Stimulated activated memory B cell treated with anti-CD40 and anti-IgM and Interleukin-4, amounts not matched to agents 10 μg/mL and 1 μg/mL and 100 μg/mL, for 72 hours (primary cell): ENCODE data around the gene FAM186B.

Experiments
- ATAC-seq: fragments of 150-1000 bp; cut with Tn5 transposase; 2 replicates; pipeline ENCODE4 v1.10.0; 2021
- H3K27ac Mint-ChIP-seq: one replicate; pipeline ENCODE4 v1.8.0; 2022; ENCODE audit warnings: mild to moderate bottlenecking, mixed read lengths
- H3K27me3 Mint-ChIP-seq: one replicate; pipeline ENCODE4 v1.8.0; 2022; ENCODE audit warnings: mixed read lengths
- H3K36me3 Mint-ChIP-seq: one replicate; pipeline ENCODE4 v1.8.0; 2022; ENCODE audit warnings: mixed read lengths
- H3K4me1 Mint-ChIP-seq: one replicate; pipeline ENCODE4 v1.8.0; 2022; ENCODE audit warnings: mixed read lengths
- H3K4me3 Mint-ChIP-seq: one replicate; pipeline ENCODE4 v1.8.0; 2022; ENCODE audit warnings: mild to moderate bottlenecking, moderate library complexity, mixed read lengths
- H3K9me3 Mint-ChIP-seq: one replicate; pipeline ENCODE4 v1.8.0; 2022; ENCODE audit warnings: mixed read lengths

Gene FAM186B

GRCh38 chr12:49642370-49642802 is 36.9 kb upstream of the FAM186B start:
- H3K27me3 Mint-ChIP-seq = no peaks in the 10 kb centered on the region
- H3K27ac Mint-ChIP-seq = no peak overlapping the region
- ATAC-seq = no peak
- peaks cover 40% of the 10 kb centered on the region for H3K4me1 Mint-ChIP-seq
- peaks cover 46% of the 10 kb centered on the region for H3K36me3 Mint-ChIP-seq
- no peak overlapping the region for H3K4me3 Mint-ChIP-seq
- H3K9me3 Mint-ChIP-seq = no peaks in the 10 kb centered on the region

DNA sequence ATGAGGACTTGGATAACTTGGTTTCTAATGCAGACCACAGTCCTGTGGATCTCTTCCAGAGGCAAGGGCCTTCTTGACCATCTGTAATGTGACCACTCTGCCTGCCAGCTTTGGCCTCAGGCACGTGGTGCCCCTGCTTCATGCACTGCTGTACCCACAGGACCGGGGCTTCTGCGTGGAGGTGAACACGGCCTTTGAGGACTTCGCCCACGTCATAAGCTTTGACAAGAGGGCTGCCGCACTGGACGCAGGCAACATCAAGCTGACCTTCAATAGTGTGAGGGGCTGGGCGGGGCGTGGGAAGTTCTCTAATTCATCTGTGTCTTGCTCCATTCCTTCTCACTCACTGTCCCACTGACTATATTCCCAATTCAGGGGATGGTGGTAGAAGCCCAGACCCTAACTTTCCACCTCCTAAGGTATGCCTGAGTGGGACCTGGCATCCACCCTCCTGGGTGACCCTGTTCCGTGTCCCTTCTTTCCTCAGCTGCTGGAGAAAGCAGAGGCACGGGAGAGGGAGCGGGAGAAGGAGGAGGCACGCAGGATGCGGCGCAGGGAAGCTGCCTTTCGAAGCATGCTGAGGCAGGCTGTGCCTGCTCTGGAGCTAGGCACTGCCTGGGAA is 36.4 kb upstream of the FAM186B start:
- Mint-ChIP-seq H3K27ac (no peak overlapping the region), H3K4me1 (peaks cover 42% of the 10 kb centered on the region), H3K4me3 (no peak overlapping the region), H3K36me3 (peaks cover 40% of the 10 kb centered on the region), H3K9me3 (no peaks in the 10 kb centered on the region), H3K27me3 (no peaks in the 10 kb centered on the region)
- no peak for ATAC-seq

GRCh38 chr12:49636979-49637755 is 31.7 kb upstream of the FAM186B start:
- Mint-ChIP-seq H3K27me3 (no peaks in the 10 kb centered on the region), H3K4me1 (peaks cover 27% of the 10 kb centered on the region), H3K36me3 (peaks cover 24% of the 10 kb centered on the region), H3K4me3 (no peak overlapping the region), H3K27ac (peak overlapping the region; percentile 26), H3K9me3 (no peaks in the 10 kb centered on the region)
- peak; percentile 77 for ATAC-seq

DNA sequence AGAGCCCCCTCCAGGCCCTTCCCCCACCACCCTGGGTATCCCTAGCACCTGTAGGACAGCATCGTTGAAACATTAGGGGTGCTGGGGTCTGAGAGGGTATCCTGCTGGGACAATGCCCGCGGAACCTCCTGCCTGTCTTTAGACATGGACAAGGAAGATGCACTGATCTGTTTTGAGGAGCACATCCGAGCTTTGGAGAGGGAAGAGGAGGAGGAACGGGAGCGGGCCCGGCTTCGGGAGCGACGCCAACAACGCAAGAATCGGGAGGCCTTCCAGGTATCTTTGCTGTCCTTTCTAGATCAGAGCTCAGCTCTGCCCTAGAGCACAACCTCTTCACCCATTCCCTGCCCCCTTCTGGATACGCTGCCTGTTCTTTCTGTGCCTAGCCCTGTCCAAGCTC is 31.1 kb upstream of the FAM186B start:
- Mint-ChIP-seq H3K36me3 (peaks cover 30% of the 10 kb centered on the region), H3K27ac (peak overlapping the region; percentile 26), H3K9me3 (no peaks in the 10 kb centered on the region), H3K27me3 (no peaks in the 10 kb centered on the region), H3K4me3 (no peak overlapping the region), H3K4me1 (peaks cover 27% of the 10 kb centered on the region)
- ATAC-seq = no peak

DNA sequence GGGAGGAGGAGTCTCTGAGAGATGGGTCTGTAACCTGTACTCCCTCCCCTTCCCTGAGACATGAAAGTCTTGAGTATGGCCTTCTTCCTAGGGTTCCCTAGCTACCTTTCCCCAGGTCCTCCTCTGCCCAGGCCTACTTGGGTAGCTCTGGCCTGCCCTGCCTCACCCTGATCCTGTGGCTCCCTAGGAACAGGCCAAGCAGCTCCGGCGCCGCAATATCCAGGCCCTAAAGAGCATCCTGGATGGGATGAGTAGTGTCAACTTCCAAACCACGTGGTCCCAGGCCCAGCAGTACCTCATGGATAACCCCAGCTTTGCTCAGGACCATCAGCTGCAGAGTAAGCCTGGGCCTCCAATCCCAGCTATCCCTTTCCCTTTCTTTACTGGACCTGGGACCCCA is 30.2 kb upstream of the FAM186B start:
- no peak overlapping the region for H3K27ac Mint-ChIP-seq
- no peaks in the 10 kb centered on the region for H3K27me3 Mint-ChIP-seq
- no peaks in the 10 kb centered on the region for H3K9me3 Mint-ChIP-seq
- H3K36me3 Mint-ChIP-seq = peaks cover 28% of the 10 kb centered on the region
- no peak for ATAC-seq
- H3K4me1 Mint-ChIP-seq = peaks cover 26% of the 10 kb centered on the region
- H3K4me3 Mint-ChIP-seq = no peak overlapping the region

GRCh38 chr12:49635036-49635435 is 29.6 kb upstream of the FAM186B start:
- H3K4me1 Mint-ChIP-seq = peaks cover 19% of the 10 kb centered on the region
- H3K36me3 Mint-ChIP-seq = peaks cover 22% of the 10 kb centered on the region
- H3K9me3 Mint-ChIP-seq = no peaks in the 10 kb centered on the region
- ATAC-seq = no peak
- no peaks in the 10 kb centered on the region for H3K27me3 Mint-ChIP-seq
- H3K4me3 Mint-ChIP-seq = no peak overlapping the region
- H3K27ac Mint-ChIP-seq = no peak overlapping the region

- H3K27ac Mint-ChIP-seq = peak overlapping the region; percentile 31
- H3K27me3 Mint-ChIP-seq = no peaks in the 10 kb centered on the region
- H3K9me3 Mint-ChIP-seq = no peaks in the 10 kb centered on the region
- no peak overlapping the region for H3K4me3 Mint-ChIP-seq
- no peak for ATAC-seq
- peaks cover 11% of the 10 kb centered on the region for H3K4me1 Mint-ChIP-seq
- peaks cover 20% of the 10 kb centered on the region for H3K36me3 Mint-ChIP-seq
Observed at GRCh38 chr12:49633703-49634345, 28.4 kb upstream of the FAM186B start.

DNA sequence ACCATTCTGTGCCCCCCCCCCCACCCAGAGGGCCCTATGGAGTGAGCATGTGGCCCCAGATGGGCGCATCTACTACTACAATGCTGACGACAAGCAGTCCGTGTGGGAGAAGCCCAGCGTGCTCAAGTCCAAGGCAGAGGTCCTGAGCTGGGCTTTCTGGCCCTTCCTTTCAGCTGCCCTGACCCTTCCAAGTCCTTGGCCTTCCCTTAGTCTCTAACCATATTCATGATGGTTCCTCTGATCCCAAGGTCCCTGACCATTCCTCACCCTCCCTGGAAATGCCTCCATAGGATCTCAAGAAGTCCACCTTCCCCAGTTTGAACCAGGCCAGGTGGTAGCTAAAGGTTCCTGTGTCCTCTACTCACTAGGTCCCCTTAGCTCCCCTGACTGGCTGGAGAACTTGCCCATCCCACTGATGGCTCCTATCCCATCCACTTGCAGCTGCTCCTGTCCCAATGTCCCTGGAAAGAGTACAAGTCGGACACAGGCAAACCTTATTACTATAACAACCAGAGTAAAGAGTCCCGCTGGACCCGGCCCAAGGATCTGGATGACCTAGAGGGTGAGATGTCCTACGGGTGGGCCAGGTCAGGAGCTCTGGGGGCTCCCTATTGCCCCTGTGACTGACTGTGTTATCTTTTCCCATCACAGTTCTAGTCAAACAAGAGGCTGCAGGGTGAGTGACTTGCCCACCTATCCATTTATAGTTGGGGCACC is 27.7 kb upstream of the FAM186B start:
- Mint-ChIP-seq H3K4me1 (peaks cover 11% of the 10 kb centered on the region), H3K9me3 (no peaks in the 10 kb centered on the region), H3K36me3 (peaks cover 20% of the 10 kb centered on the region), H3K27ac (no peak overlapping the region), H3K27me3 (no peaks in the 10 kb centered on the region), H3K4me3 (no peak overlapping the region)
- ATAC-seq = no peak

DNA sequence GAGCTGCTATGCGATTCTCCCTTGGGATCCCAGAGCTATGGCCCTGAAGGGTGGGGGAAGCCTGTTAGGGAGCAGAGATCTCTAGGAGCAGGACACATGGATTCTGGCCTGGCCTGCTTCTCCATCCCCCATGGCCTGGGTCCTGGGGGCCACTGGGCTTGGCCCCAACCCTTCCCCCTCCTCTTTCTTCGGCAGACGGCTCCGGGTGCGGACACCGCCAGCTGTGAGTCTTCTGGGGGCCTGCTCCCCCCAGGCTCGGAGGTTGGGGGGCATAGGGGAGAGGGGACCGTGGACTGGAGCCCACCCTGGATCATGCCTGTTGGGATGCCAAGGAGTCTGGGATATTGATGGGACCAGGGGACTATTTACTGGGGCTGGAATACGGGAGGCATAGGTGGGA is 27.0 kb upstream of the FAM186B start:
- Mint-ChIP-seq H3K27me3 (no peaks in the 10 kb centered on the region), H3K9me3 (no peaks in the 10 kb centered on the region), H3K4me1 (peaks cover 9% of the 10 kb centered on the region), H3K36me3 (peaks cover 14% of the 10 kb centered on the region), H3K27ac (no peak overlapping the region), H3K4me3 (no peak overlapping the region)
- no peak for ATAC-seq

GRCh38 chr12:49631336-49631907 is 26.0 kb upstream of the FAM186B start:
- Mint-ChIP-seq H3K9me3 (no peaks in the 10 kb centered on the region), H3K27me3 (no peaks in the 10 kb centered on the region), H3K36me3 (peaks cover 14% of the 10 kb centered on the region), H3K27ac (no peak overlapping the region), H3K4me1 (no peaks in the 10 kb centered on the region), H3K4me3 (no peak overlapping the region)
- ATAC-seq = no peak

- peaks cover 6% of the 10 kb centered on the region for H3K36me3 Mint-ChIP-seq
- no peak overlapping the region for H3K4me3 Mint-ChIP-seq
- H3K27ac Mint-ChIP-seq = no peak overlapping the region
- no peaks in the 10 kb centered on the region for H3K4me1 Mint-ChIP-seq
- no peak for ATAC-seq
- H3K27me3 Mint-ChIP-seq = no peaks in the 10 kb centered on the region
- H3K9me3 Mint-ChIP-seq = no peaks in the 10 kb centered on the region
Observed at GRCh38 chr12:49627752-49628360, 22.4 kb upstream of the FAM186B start.

- H3K27me3 Mint-ChIP-seq = no peaks in the 10 kb centered on the region
- no peak overlapping the region for H3K4me3 Mint-ChIP-seq
- H3K9me3 Mint-ChIP-seq = no peaks in the 10 kb centered on the region
- H3K4me1 Mint-ChIP-seq = peaks cover 8% of the 10 kb centered on the region
- ATAC-seq = no peak
- peaks cover 3% of the 10 kb centered on the region for H3K36me3 Mint-ChIP-seq
- H3K27ac Mint-ChIP-seq = no peak overlapping the region
Observed at GRCh38 chr12:49626836-49627235, 21.4 kb upstream of the FAM186B start.

DNA sequence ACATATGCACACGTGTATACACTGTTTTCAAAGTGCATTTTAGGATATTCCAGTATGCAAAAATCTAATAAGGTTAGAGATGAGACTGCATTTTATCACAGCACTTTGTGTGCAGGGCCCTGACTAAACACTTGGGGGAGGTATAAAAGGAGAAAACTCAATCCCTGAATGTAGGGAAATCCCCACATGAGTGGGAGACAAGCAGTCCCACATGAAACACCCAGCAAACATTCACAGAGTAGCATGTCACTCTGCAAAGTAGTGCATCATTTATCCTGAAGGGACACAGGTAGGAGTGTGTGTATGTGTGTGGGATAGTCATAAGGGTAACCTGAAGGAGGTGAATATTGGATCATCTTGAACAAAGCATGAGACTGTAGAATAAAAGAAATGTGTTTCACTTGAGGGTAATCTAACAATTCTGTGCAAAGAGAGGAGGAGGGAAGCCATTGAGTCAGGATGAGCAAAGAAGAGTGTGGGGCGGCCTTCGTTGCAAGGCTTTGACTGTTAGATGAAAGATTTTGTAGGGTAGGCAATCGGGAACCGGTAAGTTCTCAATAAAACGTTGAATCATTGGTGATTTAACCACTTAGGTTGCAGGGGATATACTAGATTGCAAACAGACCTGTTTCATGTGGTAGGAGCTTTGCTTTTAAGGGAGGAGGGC is 20.9 kb upstream of the FAM186B start:
- H3K27me3 Mint-ChIP-seq = no peaks in the 10 kb centered on the region
- H3K27ac Mint-ChIP-seq = no peak overlapping the region
- no peaks in the 10 kb centered on the region for H3K36me3 Mint-ChIP-seq
- peaks cover 13% of the 10 kb centered on the region for H3K4me1 Mint-ChIP-seq
- ATAC-seq = no peak
- H3K4me3 Mint-ChIP-seq = no peak overlapping the region
- no peaks in the 10 kb centered on the region for H3K9me3 Mint-ChIP-seq

- no peaks in the 10 kb centered on the region for H3K27me3 Mint-ChIP-seq
- H3K4me1 Mint-ChIP-seq = peaks cover 18% of the 10 kb centered on the region
- ATAC-seq = no peak
- no peaks in the 10 kb centered on the region for H3K36me3 Mint-ChIP-seq
- H3K27ac Mint-ChIP-seq = no peak overlapping the region
- peak overlapping the region; percentile 8 for H3K4me3 Mint-ChIP-seq
- H3K9me3 Mint-ChIP-seq = no peaks in the 10 kb centered on the region
Observed at GRCh38 chr12:49624921-49625577, 19.6 kb upstream of the FAM186B start.
